Liver (tissue), 9 donors: ENCODE results near the gene PROCA1. TPM values are rescaled to one million over a fixed set of nuclear protein-coding genes. Genes with fewer than 3 reads are reported as not detected.

Experiments used
- DNase-seq: peaks from one replicate; pipeline ENCODE4 v3.0.0-alpha.2; 2017; ENCODE audit warnings: low spot score
- H3K27ac ChIP-seq, 2 donors: one replicate each; pipeline ENCODE4 v1.7.0; 2013; ENCODE audit warnings: inconsistent platforms in 2 of 2, low read length in 2 of 2, control low read depth in 1 of 2, low read depth in 1 of 2, mild to moderate bottlenecking in 1 of 2
- H3K27me3 ChIP-seq, 4 donors: one replicate each; pipeline versions ENCODE4 v1.6.1 to v1.7.0; 2013; ENCODE audit warnings: low read length in 3 of 4, inconsistent platforms in 1 of 4, mild to moderate bottlenecking in 1 of 4, moderate library complexity in 1 of 4; ENCODE audit not compliant: control insufficient read depth in 4 of 4, insufficient read depth in 4 of 4
- H3K36me3 ChIP-seq, 4 donors: one replicate each; pipeline versions ENCODE4 v1.6.1 to v1.7.0; 2013; ENCODE audit warnings: low read length in 3 of 4, mild to moderate bottlenecking in 3 of 4, low read depth in 1 of 4, moderate library complexity in 1 of 4; ENCODE audit not compliant: control insufficient read depth in 4 of 4, insufficient read depth in 3 of 4
- H3K4me1 ChIP-seq, 4 donors: one replicate each; pipeline versions ENCODE4 v1.6.1 to v1.7.0; 2013; ENCODE audit warnings: low read length in 3 of 4, mild to moderate bottlenecking in 3 of 4, moderate library complexity in 1 of 4; ENCODE audit not compliant: control insufficient read depth in 4 of 4, insufficient read depth in 4 of 4
- H3K4me3 ChIP-seq, 3 donors: one replicate each; pipeline versions ENCODE4 v1.6.1 to v1.7.0; 2013; ENCODE audit warnings: low read length in 3 of 3, control low read depth in 1 of 3, low read depth in 1 of 3, mild to moderate bottlenecking in 1 of 3
- H3K9ac ChIP-seq, 2 donors: one replicate each; pipeline ENCODE4 v1.7.0; 2013; ENCODE audit warnings: low read length in 2 of 2, mild to moderate bottlenecking in 2 of 2, moderate library complexity in 2 of 2, control low read depth in 1 of 2, low read depth in 1 of 2
- H3K9me3 ChIP-seq, 4 donors: one replicate each; pipeline versions ENCODE4 v1.6.1 to v1.7.0; 2013; ENCODE audit warnings: low read length in 3 of 4; ENCODE audit not compliant: control insufficient read depth in 4 of 4
- ATF3 ChIP-seq: IDR thresholded peaks from 2 replicates; pipeline ENCODE4 v1.6.1; 2016; ENCODE audit warnings: antibody characterized with exemption
- CTCF ChIP-seq: fragments of 150-350 bp; IDR thresholded peaks from 2 replicates; pipeline ENCODE4 v1.5.1; 2017; ENCODE audit warnings: improper control_type of control experiment, low read depth, low read length; ENCODE audit not compliant: missing input control
- EGR1 ChIP-seq, 2 donors: IDR thresholded peaks; 2 replicates each; pipeline ENCODE4 v1.6.1; 2016 to 2018; ENCODE audit warnings: antibody characterized with exemption in 2 of 2, low read depth in 2 of 2
- FOXA1 ChIP-seq: IDR thresholded peaks from 2 replicates; pipeline ENCODE4 v1.6.1; 2016; ENCODE audit warnings: antibody characterized with exemption
- FOXA2 ChIP-seq: IDR thresholded peaks from 2 replicates; pipeline ENCODE4 v1.6.1; 2016; ENCODE audit warnings: antibody characterized with exemption
- GABPA ChIP-seq, 2 donors: IDR thresholded peaks in 1 of 2; conservative IDR thresholded peaks in 1 of 2; 2 replicates each; pipeline ENCODE4 v1.6.1; 2016; ENCODE audit warnings: antibody characterized with exemption in 2 of 2, mild to moderate bottlenecking in 1 of 2, moderate library complexity in 1 of 2
- HNF4A ChIP-seq, 2 donors: conservative IDR thresholded peaks; 2 replicates each; pipeline ENCODE4 v1.6.1; 2016; ENCODE audit warnings: antibody characterized with exemption in 2 of 2, mild to moderate bottlenecking in 2 of 2
- HNF4G ChIP-seq: IDR thresholded peaks from 2 replicates; pipeline ENCODE4 v1.6.1; 2016; ENCODE audit warnings: antibody characterized with exemption
- JUND ChIP-seq, 2 donors: IDR thresholded peaks; 2 replicates each; pipeline ENCODE4 v1.6.1; 2016; ENCODE audit warnings: antibody characterized with exemption in 2 of 2
- NR2F2 ChIP-seq: IDR thresholded peaks from 2 replicates; pipeline ENCODE4 v1.6.1; 2016; ENCODE audit warnings: antibody characterized with exemption
- RAD21 ChIP-seq, 2 donors: IDR thresholded peaks; 2 replicates each; pipeline ENCODE4 v1.6.1; 2016; ENCODE audit warnings: antibody characterized with exemption in 2 of 2, mild to moderate bottlenecking in 2 of 2
- REST ChIP-seq: IDR thresholded peaks from 2 replicates; pipeline ENCODE4 v1.6.1; 2016; ENCODE audit warnings: antibody characterized with exemption, mild to moderate bottlenecking
- RXRA ChIP-seq, 2 donors: IDR thresholded peaks; 2 replicates each; pipeline ENCODE4 v1.6.1; 2017 to 2018; ENCODE audit warnings: antibody characterized with exemption in 2 of 2, mild to moderate bottlenecking in 1 of 2
- SP1 ChIP-seq: IDR thresholded peaks from 2 replicates; pipeline ENCODE4 v1.6.1; 2018; ENCODE audit warnings: antibody characterized with exemption, mild to moderate bottlenecking
- TAF1 ChIP-seq: conservative IDR thresholded peaks from 2 replicates; pipeline ENCODE4 v1.6.1; 2016; ENCODE audit warnings: antibody characterized with exemption, mild to moderate bottlenecking
- YY1 ChIP-seq: IDR thresholded peaks from 2 replicates; pipeline ENCODE4 v1.6.1; 2016; ENCODE audit warnings: antibody characterized with exemption, mild to moderate bottlenecking
- ZBTB33 ChIP-seq: IDR thresholded peaks from 2 replicates; pipeline ENCODE4 v1.6.1; 2016; ENCODE audit warnings: antibody characterized with exemption
- WGBS: extraction: QIAGEN DNeasy Blood & Tissue Kit; methylation state at CpG from one replicate; pipeline ENCODE4 v1.1.7; 2013; 5-methylcytosine and 5-hydroxymethylcytosine counted together
- polyA plus RNA-seq, 2 donors: library from polyadenylated mRNA; stranded (reverse) in 1 of 2; unstranded in 1 of 2; fragments of 200-250 nt in 1 of 2; fragments of >200 nt in 1 of 2; fragmentation: Nextera tagmentation in 1 of 2; extraction: Ambion mirVana in 1 of 2; gene quantifications; one replicate each; pipeline versions ENCODE4 v1.2.1 to v1.2.3, GENCODE V29; 2013 to 2015
- total RNA-seq, 2 donors: library from RNA; depleted of rRNA; stranded (reverse); fragments of >200 nt; gene quantifications; one replicate each; pipeline ENCODE4 v1.2.3, GENCODE V29; 2014
- TF ChIP-seq, protein P1 (sequence below): IDR thresholded peaks from 2 replicates; pipeline ENCODE4 v1.6.1; 2016; ENCODE audit warnings: antibody characterized with exemption
- donor health status: healthy.
- donor health status: healthy.
- donor health status: healthy.
- donor health status: healthy.
- donor health status: healthy.

Gene PROCA1
- total and polyA plus RNA-seq, 4 donors, result 0.16 to 0.65 (median 0.35) TPM

- H3K4me1 ChIP-seq, result peaks cover 15 to 48% (median 33%) of the 10 kb centered on the region in 4 donors
- DNase-seq, result no peak
- H3K27ac ChIP-seq, result no peak overlapping the region
- WGBS, result 91% methylated on average over 18 of the region's 18 CpGs
- H3K9ac ChIP-seq, result no peak overlapping the region
- H3K4me3 ChIP-seq, result no peak overlapping the region
- no peak for TF ChIP-seq REST
- no peak for TF ChIP-seq JUND (IDR thresholded peaks at IDR 0.05)
- no peak for TF ChIP-seq ATF3
- TF ChIP-seq FOXA1, result no peak
- TF ChIP-seq HNF4G, result no peak
- TF ChIP-seq TAF1, result no peak
- no peak for TF ChIP-seq HNF4A (conservative IDR thresholded peaks at IDR 0.05)
- no peak for TF ChIP-seq SP1
- TF ChIP-seq CTCF, result no peak
- TF ChIP-seq ZBTB33, result no peak
- TF ChIP-seq RXRA (IDR thresholded peaks at IDR 0.05), result no peak
- no peak for TF ChIP-seq GABPA (IDR thresholded peaks at IDR 0.05 in 1 of 2, conservative IDR thresholded peaks at IDR 0.05 in 1 of 2)
- TF ChIP-seq, protein P1, sequence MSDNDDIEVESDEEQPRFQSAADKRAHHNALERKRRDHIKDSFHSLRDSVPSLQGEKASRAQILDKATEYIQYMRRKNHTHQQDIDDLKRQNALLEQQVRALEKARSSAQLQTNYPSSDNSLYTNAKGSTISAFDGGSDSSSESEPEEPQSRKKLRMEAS, result no peak
- TF ChIP-seq YY1, result no peak
- no peak for TF ChIP-seq EGR1 (IDR thresholded peaks at IDR 0.05; ENCODE audit: low read depth in 2 of 2)
- no peak for TF ChIP-seq NR2F2
- TF ChIP-seq RAD21 (IDR thresholded peaks at IDR 0.05), result no peak
- TF ChIP-seq FOXA2, result no peak
- H3K9me3 ChIP-seq, result no peaks in the 10 kb centered on the region
- no peaks in the 10 kb centered on the region for H3K27me3 ChIP-seq
- H3K36me3 ChIP-seq, result peaks cover 4 to 33% (median 22%) of the 10 kb centered on the region in 4 donors
Measured at GRCh38 chr17:28747801-28748750, 36.4 kb upstream of the PROCA1 start.
